Gastroesophageal sphincter (tissue), 3 donors: Measurements from ENCODE around the gene C15orf39.

Experiments
- EP300 ChIP-seq: sonication (generic); formaldehyde crosslinking; IDR thresholded peaks from one replicate; pipeline ENCODE4 v1.6.1; 2017; ENCODE audit warnings: antibody characterized with exemption, mild to moderate bottlenecking
- TF ChIP-seq, protein P1 (sequence below), 4 experiments: fragments of 200-600 bp in 2 of 4; fragments of 450-650 bp in 2 of 4; sonication (generic) in 1 of 4; IDR thresholded peaks; one replicate each; pipeline ENCODE4 v1.5.1; 2017 to 2019; ENCODE audit warnings: antibody characterized with exemption in 4 of 4, mild to moderate bottlenecking in 2 of 4, moderate library complexity in 2 of 4

DNA sequence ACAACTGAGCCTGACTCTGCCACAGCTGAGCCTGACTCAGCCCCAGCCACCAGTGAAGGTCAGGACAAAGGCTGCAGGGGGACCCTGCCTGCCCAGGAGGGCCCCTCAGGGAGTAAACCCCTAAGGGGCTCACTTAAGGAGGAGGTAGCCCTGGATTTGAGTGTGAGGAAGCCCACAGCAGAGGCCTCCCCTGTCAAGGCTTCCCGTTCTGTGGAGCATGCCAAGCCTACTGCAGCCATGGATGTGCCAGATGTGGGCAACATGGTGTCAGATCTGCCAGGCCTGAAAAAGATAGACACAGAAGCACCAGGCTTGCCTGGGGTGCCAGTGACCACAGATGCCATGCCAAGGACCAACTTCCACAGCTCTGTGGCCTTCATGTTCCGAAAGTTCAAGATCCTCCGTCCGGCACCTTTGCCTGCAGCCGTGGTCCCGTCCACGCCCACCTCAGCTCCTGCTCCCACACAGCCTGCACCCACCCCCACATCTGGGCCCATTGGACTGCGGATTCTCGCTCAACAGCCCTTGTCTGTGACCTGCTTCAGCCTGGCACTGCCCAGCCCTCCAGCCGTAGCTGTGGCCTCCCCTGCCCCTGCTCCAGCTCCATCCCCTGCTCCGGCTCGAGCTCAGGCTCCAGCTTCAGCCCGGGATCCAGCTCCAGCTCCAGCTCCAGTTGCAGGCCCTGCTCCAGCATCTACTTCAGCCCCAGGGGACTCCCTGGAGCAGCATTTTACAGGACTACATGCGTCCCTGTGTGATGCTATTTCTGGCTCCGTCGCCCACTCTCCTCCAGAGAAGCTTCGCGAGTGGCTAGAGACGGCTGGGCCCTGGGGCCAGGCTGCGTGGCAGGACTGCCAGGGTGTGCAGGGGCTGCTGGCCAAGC, 6.2 kb downstream of the C15orf39 start:
- TF ChIP-seq, protein P1, sequence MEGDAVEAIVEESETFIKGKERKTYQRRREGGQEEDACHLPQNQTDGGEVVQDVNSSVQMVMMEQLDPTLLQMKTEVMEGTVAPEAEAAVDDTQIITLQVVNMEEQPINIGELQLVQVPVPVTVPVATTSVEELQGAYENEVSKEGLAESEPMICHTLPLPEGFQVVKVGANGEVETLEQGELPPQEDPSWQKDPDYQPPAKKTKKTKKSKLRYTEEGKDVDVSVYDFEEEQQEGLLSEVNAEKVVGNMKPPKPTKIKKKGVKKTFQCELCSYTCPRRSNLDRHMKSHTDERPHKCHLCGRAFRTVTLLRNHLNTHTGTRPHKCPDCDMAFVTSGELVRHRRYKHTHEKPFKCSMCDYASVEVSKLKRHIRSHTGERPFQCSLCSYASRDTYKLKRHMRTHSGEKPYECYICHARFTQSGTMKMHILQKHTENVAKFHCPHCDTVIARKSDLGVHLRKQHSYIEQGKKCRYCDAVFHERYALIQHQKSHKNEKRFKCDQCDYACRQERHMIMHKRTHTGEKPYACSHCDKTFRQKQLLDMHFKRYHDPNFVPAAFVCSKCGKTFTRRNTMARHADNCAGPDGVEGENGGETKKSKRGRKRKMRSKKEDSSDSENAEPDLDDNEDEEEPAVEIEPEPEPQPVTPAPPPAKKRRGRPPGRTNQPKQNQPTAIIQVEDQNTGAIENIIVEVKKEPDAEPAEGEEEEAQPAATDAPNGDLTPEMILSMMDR (IDR thresholded peaks at IDR 0.05) = no peak
- TF ChIP-seq EP300 = no peak
